Activated CD8-positive, alpha-beta memory T cell treated with anti-CD3 and anti-CD28 coated beads, Interleukin-2, amount 10 ng/mL, durations not matched to agents 7 days and 5 days (primary cell): ENCODE results near the gene MB21D2. TPM values are rescaled to one million over a fixed set of nuclear protein-coding genes. Genes with fewer than 3 reads are reported as not detected.
A peak's percentile ranks its signal among the peaks of the same experiment; 100 is the strongest.
"Not testable (repeated sequence)": the region's sequence is repeated elsewhere in the genome, so short reads cannot be mapped to it uniquely, and the experiment has no call there.

ENCODE experiments used
- ATAC-seq: fragments of 150-1000 bp; cut with Tn5 transposase; one replicate; pipeline ENCODE4 v1.10.0; 2021; ENCODE audit warnings: moderate library complexity
- CTCF ChIA-PET: fragments of 350-600 bp; sonication (Branson Sonifier 250); formaldehyde crosslinking; loops from one replicate; lab custom pipeline; 2021; ENCODE audit warnings: antibody characterized with exemption; lab: Charles Lee
- DNase-seq: peaks from one replicate; pipeline ENCODE4 v3.0.0-alpha.2; 2020
- H3K27ac Mint-ChIP-seq: one replicate; pipeline ENCODE4 v1.8.0; 2021; ENCODE audit warnings: mild to moderate bottlenecking, mixed read lengths
- H3K27me3 Mint-ChIP-seq: one replicate; pipeline ENCODE4 v1.8.0; 2021; ENCODE audit warnings: mixed read lengths
- H3K36me3 Mint-ChIP-seq: one replicate; pipeline ENCODE4 v1.8.0; 2021; ENCODE audit warnings: mild to moderate bottlenecking, mixed read lengths
- H3K4me1 Mint-ChIP-seq: one replicate; pipeline ENCODE4 v1.8.0; 2021; ENCODE audit warnings: mixed read lengths
- H3K4me3 Mint-ChIP-seq: one replicate; pipeline ENCODE4 v1.8.0; 2021; ENCODE audit warnings: mild to moderate bottlenecking, moderate library complexity, mixed read lengths
- H3K9me3 Mint-ChIP-seq: one replicate; pipeline ENCODE4 v1.8.0; 2022; ENCODE audit warnings: low read depth, mixed read lengths
- total RNA-seq, 2 experiments: library from RNA; stranded (reverse); gene quantifications; one replicate each; pipeline ENCODE4 v1.2.3, GENCODE V29; 2021

The MB21D2 gene
- 1 to 10 TPM; 2.7 to 7.0 TPM for total RNA-seq

GRCh38 chr3:192917404-192918274, at the start of gene MB21D2:
Gene MB21D2 (minus strand): TSS chr3:192917856. CDS start chr3:192917840, 16 bp downstream.
- no peaks in the 10 kb centered on the region for H3K36me3 Mint-ChIP-seq
- CTCF ChIA-PET = interaction anchor here (1.3 to 1.8 kb wide), 5 partner anchors 18 to 123 kb away, joined by 5 to 8 read pairs (median 5); no protein-coding TSS in a partner anchor
- ATAC-seq (peak; percentile 75), DNase-seq (peak; percentile 49)
- peak within 1 kb of the TSS; percentile 80 for H3K4me3 Mint-ChIP-seq
- H3K9me3 Mint-ChIP-seq = no peaks in the 10 kb centered on the region
- H3K4me1 Mint-ChIP-seq = peaks cover 25% of the 10 kb centered on the region
- peaks cover 78% of the 10 kb centered on the region for H3K27me3 Mint-ChIP-seq
- peak within 1 kb of the TSS; percentile 71 for H3K27ac Mint-ChIP-seq

GRCh38 chr3:192964959-192965719, 47.5 kb upstream of the MB21D2 start:
- H3K4me3 Mint-ChIP-seq, CTCF ChIA-PET, H3K4me1 Mint-ChIP-seq, H3K27me3 Mint-ChIP-seq, ATAC-seq, H3K27ac Mint-ChIP-seq, H3K36me3 Mint-ChIP-seq, H3K9me3 Mint-ChIP-seq, DNase-seq: not testable (repeated sequence)

GRCh38 chr3:192959773-192960172, 42.1 kb upstream of the MB21D2 start:
- Mint-ChIP-seq H3K9me3 (no peaks in the 10 kb centered on the region), H3K27me3 (no peaks in the 10 kb centered on the region), H3K36me3 (no peaks in the 10 kb centered on the region), H3K4me3 (no peak overlapping the region), H3K4me1 (peaks cover 3% of the 10 kb centered on the region), H3K27ac (no peak overlapping the region)
- DNase-seq = no peak
- ATAC-seq = no peak
- CTCF ChIA-PET = no interaction called here

- H3K27me3 Mint-ChIP-seq = no peaks in the 10 kb centered on the region
- H3K27ac Mint-ChIP-seq = no peak overlapping the region
- peaks cover 3% of the 10 kb centered on the region for H3K4me1 Mint-ChIP-seq
- CTCF ChIA-PET = no interaction called here
- no peak for DNase-seq
- H3K4me3 Mint-ChIP-seq = no peak overlapping the region
- no peaks in the 10 kb centered on the region for H3K9me3 Mint-ChIP-seq
- ATAC-seq = no peak
- no peaks in the 10 kb centered on the region for H3K36me3 Mint-ChIP-seq
Observed at GRCh38 chr3:192958219-192958872, 40.7 kb upstream of the MB21D2 start.

GRCh38 chr3:192957441-192958021, 39.9 kb upstream of the MB21D2 start:
- peaks cover 3% of the 10 kb centered on the region for H3K4me1 Mint-ChIP-seq
- CTCF ChIA-PET = interaction anchor here (1.5 kb wide), 1 partner anchor 144 kb away, joined by 3 read pairs; no protein-coding TSS in a partner anchor
- ATAC-seq = no peak
- H3K4me3 Mint-ChIP-seq = no peak overlapping the region
- H3K27ac Mint-ChIP-seq = no peak overlapping the region
- no peak for DNase-seq
- no peaks in the 10 kb centered on the region for H3K36me3 Mint-ChIP-seq
- H3K27me3 Mint-ChIP-seq = no peaks in the 10 kb centered on the region
- H3K9me3 Mint-ChIP-seq = peaks cover 2% of the 10 kb centered on the region

GRCh38 chr3:192953926-192954325, 36.3 kb upstream of the MB21D2 start:
- no peak for ATAC-seq
- Mint-ChIP-seq H3K4me1 (peaks cover 3% of the 10 kb centered on the region), H3K27ac (no peak overlapping the region), H3K36me3 (no peaks in the 10 kb centered on the region), H3K9me3 (peaks cover 2% of the 10 kb centered on the region), H3K27me3 (no peaks in the 10 kb centered on the region), H3K4me3 (no peak overlapping the region)
- DNase-seq = no peak
- CTCF ChIA-PET = no interaction called here

- no peaks in the 10 kb centered on the region for H3K9me3 Mint-ChIP-seq
- H3K27me3 Mint-ChIP-seq = peaks cover 4% of the 10 kb centered on the region
- H3K4me3 Mint-ChIP-seq = no peak overlapping the region
- no peak for DNase-seq
- H3K4me1 Mint-ChIP-seq = no peaks in the 10 kb centered on the region
- H3K27ac Mint-ChIP-seq = no peak overlapping the region
- ATAC-seq = no peak
- no peaks in the 10 kb centered on the region for H3K36me3 Mint-ChIP-seq
- CTCF ChIA-PET = no interaction called here
Observed at GRCh38 chr3:192947421-192947820, 29.8 kb upstream of the MB21D2 start.

GRCh38 chr3:192943393-192943792, 25.7 kb upstream of the MB21D2 start:
- no peak overlapping the region for H3K27ac Mint-ChIP-seq
- CTCF ChIA-PET = no interaction called here
- H3K36me3 Mint-ChIP-seq = no peaks in the 10 kb centered on the region

GRCh38 chr3:192942625-192943024, 25.0 kb upstream of the MB21D2 start:
- no peak overlapping the region for H3K4me3 Mint-ChIP-seq
- H3K36me3 Mint-ChIP-seq = no peaks in the 10 kb centered on the region
- peaks cover 4% of the 10 kb centered on the region for H3K27me3 Mint-ChIP-seq
- DNase-seq (no peak), ATAC-seq (no peak)
- no peak overlapping the region for H3K27ac Mint-ChIP-seq
- no peaks in the 10 kb centered on the region for H3K4me1 Mint-ChIP-seq
- CTCF ChIA-PET = no interaction called here
- H3K9me3 Mint-ChIP-seq = peaks cover 1% of the 10 kb centered on the region

More at GRCh38 chr3:192943393-192943792, 25.7 kb upstream of the MB21D2 start:
- DNase-seq (no peak), ATAC-seq (no peak)
- no peak overlapping the region for H3K4me3 Mint-ChIP-seq
- no peaks in the 10 kb centered on the region for H3K9me3 Mint-ChIP-seq
- H3K27me3 Mint-ChIP-seq = peaks cover 4% of the 10 kb centered on the region
- no peaks in the 10 kb centered on the region for H3K4me1 Mint-ChIP-seq

- Mint-ChIP-seq H3K9me3 (peaks cover 1% of the 10 kb centered on the region), H3K4me3 (no peak overlapping the region), H3K36me3 (no peaks in the 10 kb centered on the region), H3K4me1 (no peaks in the 10 kb centered on the region), H3K27ac (no peak overlapping the region), H3K27me3 (no peaks in the 10 kb centered on the region)
- CTCF ChIA-PET = no interaction called here
- ATAC-seq = no peak
- DNase-seq = no peak
Observed at GRCh38 chr3:192940129-192940528, 22.5 kb upstream of the MB21D2 start.

GRCh38 chr3:192935441-192935840, 17.8 kb upstream of the MB21D2 start:
- H3K36me3 Mint-ChIP-seq = no peaks in the 10 kb centered on the region
- ATAC-seq = no peak
- no peak overlapping the region for H3K4me3 Mint-ChIP-seq
- no peak overlapping the region for H3K27ac Mint-ChIP-seq
- H3K4me1 Mint-ChIP-seq = no peaks in the 10 kb centered on the region
- H3K9me3 Mint-ChIP-seq = peaks cover 1% of the 10 kb centered on the region
- CTCF ChIA-PET = no interaction called here
- no peaks in the 10 kb centered on the region for H3K27me3 Mint-ChIP-seq
- no peak for DNase-seq

- ATAC-seq = no peak
- Mint-ChIP-seq H3K36me3 (no peaks in the 10 kb centered on the region), H3K9me3 (peaks cover 1% of the 10 kb centered on the region), H3K27me3 (peaks cover 3% of the 10 kb centered on the region), H3K27ac (no peak overlapping the region), H3K4me3 (no peak overlapping the region), H3K4me1 (no peaks in the 10 kb centered on the region)
- CTCF ChIA-PET = no interaction called here
- DNase-seq = no peak
Observed at GRCh38 chr3:192933779-192934460, 16.3 kb upstream of the MB21D2 start.
